GM19240 (cell line): ENCODE results near the gene HSPA4.

Source experiments
- DNase-seq: peaks from one replicate; pipeline ENCODE4 v3.0.0; 2011; ENCODE audit warnings: low spot score; ENCODE audit not compliant: insufficient read length

Gene HSPA4

GRCh38 chr5:133155326-133155969 lies 103.6 kb downstream of the HSPA4 start:
- no peak for DNase-seq
